HEK293 (cell line): ENCODE results near the gene SERINC5.

ENCODE experiments used
- CTCF ChIA-PET: fragments of 350-600 bp; formaldehyde crosslinking; extraction: SDS; loops from one replicate; lab custom pipeline; 2021; ENCODE audit warnings: antibody characterized with exemption; lab: Yijun Ruan, JAX
- POLR2A ChIA-PET: fragments of 300-600 bp; formaldehyde crosslinking; extraction: SDS; loops from one replicate; lab custom pipeline; 2020; ENCODE audit warnings: antibody characterized with exemption, inconsistent platforms; lab: Yijun Ruan, JAX
- H3K27ac ChIP-seq: fragments of 200-500 bp; sonication (Bioruptor generic); 2 replicates; pipeline ENCODE4 v1.5.1; 2014; ENCODE audit warnings: low read depth, low read length, control low read depth, inconsistent platforms; ENCODE audit errors: extremely low read depth
- H3K36me3 ChIP-seq, 2 experiments: fragments of 200-500 bp in 1 of 2; sonication (Bioruptor generic) in 1 of 2; 1 replicate in 1 of 2; 2 replicates in 1 of 2; pipeline ENCODE4 v1.5.1; 2014 to 2017; ENCODE audit warnings: inconsistent platforms in 2 of 2, low read length in 2 of 2; ENCODE audit not compliant: control insufficient read depth in 2 of 2, insufficient read depth in 1 of 2
- H3K4me1 ChIP-seq: fragments of 200-500 bp; sonication (Bioruptor generic); 2 replicates; pipeline ENCODE4 v1.5.1; 2014; ENCODE audit warnings: mild to moderate bottlenecking, low read length, inconsistent platforms; ENCODE audit not compliant: control insufficient read depth, insufficient read depth
- H3K4me3 ChIP-seq: 2 replicates; pipeline ENCODE4 v1.5.1; 2011; ENCODE audit warnings: low read depth, mild to moderate bottlenecking, control low read depth, low read length, moderate library complexity
- H3K9me3 ChIP-seq: fragments of 200-500 bp; sonication (Bioruptor generic); 2 replicates; pipeline ENCODE4 v1.5.1; 2014; ENCODE audit warnings: low read depth, low read length, inconsistent platforms; ENCODE audit not compliant: control insufficient read depth, insufficient read depth
- HOXC10 ChIP-seq: sonication (generic); formaldehyde crosslinking; IDR thresholded peaks from 2 replicates; pipeline ENCODE4 v1.8.1; 2023; ENCODE audit warnings: mild to moderate bottlenecking, missing genetic modification reagents
- HOXD13 ChIP-seq: sonication (generic); formaldehyde crosslinking; IDR thresholded peaks from 2 replicates; pipeline ENCODE4 v1.8.0; 2022; ENCODE audit warnings: missing genetic modification reagents, borderline replicate concordance
- REPIN1 ChIP-seq: fragments of 450-650 bp; formaldehyde crosslinking; IDR thresholded peaks from 2 replicates; pipeline ENCODE4 v1.5.1; 2017; ENCODE audit warnings: missing biosample characterization, missing genetic modification characterization, low read depth
- ZNF10 ChIP-seq: fragments of 450-650 bp; formaldehyde crosslinking; IDR thresholded peaks from 2 replicates; pipeline ENCODE4 v1.5.1; 2017; ENCODE audit warnings: missing biosample characterization, missing genetic modification characterization
- ZNF132 ChIP-seq: fragments of 450-650 bp; formaldehyde crosslinking; IDR thresholded peaks from 2 replicates; pipeline ENCODE4 v1.5.1; 2017; ENCODE audit warnings: missing biosample characterization, missing genetic modification characterization, borderline replicate concordance
- ZNF16 ChIP-seq: fragments of 450-650 bp; formaldehyde crosslinking; IDR thresholded peaks from 2 replicates; pipeline ENCODE4 v1.5.1; 2016; ENCODE audit warnings: low read depth, missing biosample characterization, missing genetic modification characterization
- ZNF169 ChIP-seq: fragments of 450-650 bp; formaldehyde crosslinking; IDR thresholded peaks from 2 replicates; pipeline ENCODE4 v1.5.1; 2016; ENCODE audit warnings: missing biosample characterization, missing genetic modification characterization
- ZNF266 ChIP-seq: fragments of 450-650 bp; formaldehyde crosslinking; IDR thresholded peaks from 2 replicates; pipeline ENCODE4 v1.5.1; 2016; ENCODE audit warnings: missing biosample characterization, missing genetic modification characterization, low read depth
- ZNF280C ChIP-seq: fragments of 450-650 bp; formaldehyde crosslinking; IDR thresholded peaks from 2 replicates; pipeline ENCODE4 v1.5.1; 2016; ENCODE audit warnings: missing biosample characterization, missing genetic modification characterization
- ZNF555 ChIP-seq: fragments of 450-650 bp; formaldehyde crosslinking; conservative IDR thresholded peaks from 2 replicates; pipeline ENCODE4 v1.5.1; 2017; ENCODE audit warnings: missing biosample characterization, mild to moderate bottlenecking, missing genetic modification characterization, inconsistent platforms
- ZNF561 ChIP-seq: fragments of 450-650 bp; IDR thresholded peaks from 2 replicates; pipeline ENCODE4 v1.5.1; 2018; ENCODE audit warnings: missing biosample characterization, missing genetic modification characterization, borderline replicate concordance
- ZNF624 ChIP-seq: fragments of 450-650 bp; formaldehyde crosslinking; IDR thresholded peaks from 2 replicates; pipeline ENCODE4 v1.5.1; 2017; ENCODE audit warnings: missing biosample characterization, missing genetic modification characterization
- ZNF629 ChIP-seq: fragments of 450-650 bp; formaldehyde crosslinking; IDR thresholded peaks from 2 replicates; pipeline ENCODE4 v1.5.1; 2017; ENCODE audit warnings: missing biosample characterization, missing genetic modification characterization
- ZNF664 ChIP-seq: fragments of 450-650 bp; formaldehyde crosslinking; IDR thresholded peaks from 2 replicates; pipeline ENCODE4 v1.5.1; 2016; ENCODE audit warnings: missing biosample characterization, missing genetic modification characterization
- ZNF701 ChIP-seq: fragments of 450-650 bp; formaldehyde crosslinking; IDR thresholded peaks from 2 replicates; pipeline ENCODE4 v1.5.1; 2016; ENCODE audit warnings: missing biosample characterization, missing genetic modification characterization
- ZNF747 ChIP-seq: fragments of 450-650 bp; formaldehyde crosslinking; IDR thresholded peaks from 2 replicates; pipeline ENCODE4 v1.5.1; 2016; ENCODE audit warnings: missing biosample characterization, missing genetic modification characterization
- ZSCAN23 ChIP-seq: fragments of 450-650 bp; formaldehyde crosslinking; IDR thresholded peaks from 2 replicates; pipeline ENCODE4 v1.5.1; 2016; ENCODE audit warnings: missing biosample characterization, missing genetic modification characterization
- ZSCAN4 ChIP-seq: fragments of 450-650 bp; formaldehyde crosslinking; IDR thresholded peaks from 2 replicates; pipeline ENCODE4 v1.5.1; 2017; ENCODE audit warnings: missing biosample characterization, missing genetic modification characterization
- ZXDB ChIP-seq: fragments of 450-650 bp; formaldehyde crosslinking; IDR thresholded peaks from 2 replicates; pipeline ENCODE4 v1.5.1; 2016; ENCODE audit warnings: missing biosample characterization, missing genetic modification characterization
- TF ChIP-seq, protein P1 (sequence below): fragments of 450-650 bp; formaldehyde crosslinking; IDR thresholded peaks from 2 replicates; pipeline ENCODE4 v1.5.1; 2017; ENCODE audit warnings: missing biosample characterization, missing genetic modification characterization

Gene SERINC5

DNA sequence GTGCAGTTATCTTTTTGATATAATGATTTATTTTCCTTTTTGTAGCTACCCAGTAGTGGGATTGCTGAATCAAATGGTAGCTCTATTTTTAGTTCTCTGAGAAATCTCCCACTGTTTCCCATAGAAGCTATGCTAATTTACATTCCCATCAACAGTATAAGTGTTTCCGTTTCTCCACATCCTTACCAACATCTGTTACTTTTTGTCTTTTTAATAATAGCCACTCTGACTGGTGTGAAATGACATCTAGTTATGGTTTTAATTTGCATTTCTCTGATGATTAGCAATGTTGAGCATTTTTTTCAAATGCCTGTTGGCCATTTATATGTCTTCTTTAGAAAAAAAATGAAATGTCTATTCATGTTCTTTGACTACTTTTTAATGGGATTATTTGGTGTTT, 94.7 kb downstream of the SERINC5 start:
- POLR2A ChIA-PET = no interaction called here
- CTCF ChIA-PET = interaction anchor here (0.9 to 1.5 kb wide), 2 partner anchors 69 to 77 kb away, joined by 3 to 4 read pairs; no protein-coding TSS in a partner anchor
- no peak for TF ChIP-seq ZNF16 (tag by site-specific recombination)
- H3K4me3 ChIP-seq = no peak overlapping the region
- H3K36me3 ChIP-seq = peaks cover 0 to 3% of the 10 kb centered on the region in 2 experiments; a peak in 2 of 3 replicates
- H3K27ac ChIP-seq = no peak overlapping the region
- no peaks in the 10 kb centered on the region for H3K9me3 ChIP-seq
- H3K4me1 ChIP-seq = peaks cover 5% of the 10 kb centered on the region; the same call in 1 of the 2 replicates

DNA sequence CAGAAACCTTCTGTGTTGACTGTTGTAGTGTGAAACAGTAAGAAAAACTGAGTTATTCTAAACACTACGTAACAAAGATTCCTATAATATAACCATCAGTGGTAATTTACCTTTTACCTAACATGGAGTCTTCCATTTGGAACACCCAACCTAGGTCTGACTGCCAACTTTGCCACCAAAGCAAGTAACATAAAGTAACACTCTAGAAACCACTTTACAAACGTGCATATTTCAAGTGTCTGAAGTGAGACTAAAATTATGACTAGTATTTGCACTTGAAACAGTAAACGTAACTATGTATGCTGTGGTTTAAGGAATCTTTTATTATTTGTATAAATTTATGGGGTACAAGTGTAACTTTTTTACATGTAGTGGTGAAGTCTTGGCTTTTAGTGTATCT, 95.6 kb downstream of the SERINC5 start:
- no peak overlapping the region for H3K4me3 ChIP-seq
- peaks cover 0 to 3% of the 10 kb centered on the region in 2 experiments; a peak in 2 of 3 replicates for H3K36me3 ChIP-seq
- H3K4me1 ChIP-seq = peaks cover 2% of the 10 kb centered on the region; the same call in 1 of the 2 replicates
- POLR2A ChIA-PET = no interaction called here
- CTCF ChIA-PET = interaction anchor here (1.5 kb wide), 1 partner anchor 68 kb away, joined by 4 read pairs; no protein-coding TSS in a partner anchor
- H3K9me3 ChIP-seq = no peaks in the 10 kb centered on the region
- no peak overlapping the region for H3K27ac ChIP-seq
- TF ChIP-seq HOXD13 (CRISPR knock-in tag) (no peak), ZXDB (tag by site-specific recombination) (no peak), ZSCAN23 (tag by site-specific recombination) (no peak), ZNF561 (tag by site-specific recombination) (no peak), ZNF747 (tag by site-specific recombination) (no peak), ZNF169 (tag by site-specific recombination) (no peak), ZNF701 (tag by site-specific recombination) (no peak), ZNF555 (tag by site-specific recombination) (no peak), ZNF624 (tag by site-specific recombination) (no peak), ZSCAN4 (tag by site-specific recombination) (no peak), ZNF664 (tag by site-specific recombination) (no peak), ZNF629 (no peak), REPIN1 (tag by site-specific recombination) (no peak), ZNF132 (tag by site-specific recombination) (no peak), ZNF266 (tag by site-specific recombination) (no peak), HOXC10 (CRISPR knock-in tag) (no peak), ZNF280C (tag by site-specific recombination) (no peak), ZNF10 (no peak)
- TF ChIP-seq, protein P1, sequence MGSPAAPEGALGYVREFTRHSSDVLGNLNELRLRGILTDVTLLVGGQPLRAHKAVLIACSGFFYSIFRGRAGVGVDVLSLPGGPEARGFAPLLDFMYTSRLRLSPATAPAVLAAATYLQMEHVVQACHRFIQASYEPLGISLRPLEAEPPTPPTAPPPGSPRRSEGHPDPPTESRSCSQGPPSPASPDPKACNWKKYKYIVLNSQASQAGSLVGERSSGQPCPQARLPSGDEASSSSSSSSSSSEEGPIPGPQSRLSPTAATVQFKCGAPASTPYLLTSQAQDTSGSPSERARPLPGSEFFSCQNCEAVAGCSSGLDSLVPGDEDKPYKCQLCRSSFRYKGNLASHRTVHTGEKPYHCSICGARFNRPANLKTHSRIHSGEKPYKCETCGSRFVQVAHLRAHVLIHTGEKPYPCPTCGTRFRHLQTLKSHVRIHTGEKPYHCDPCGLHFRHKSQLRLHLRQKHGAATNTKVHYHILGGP (tag by site-specific recombination) = no peak
